Muscle layer of colon (tissue), 2 donors: Measurements from ENCODE around the gene CMSS1.

Experiments
- H3K27ac ChIP-seq: one replicate; pipeline ENCODE4 v1.7.0; 2013; ENCODE audit warnings: low read depth, mild to moderate bottlenecking, low read length, moderate library complexity
- H3K27me3 ChIP-seq, 2 donors: one replicate each; pipeline ENCODE4 v1.7.0; 2013; ENCODE audit warnings: low read length in 2 of 2, mild to moderate bottlenecking in 2 of 2; ENCODE audit not compliant: insufficient read depth in 2 of 2, control insufficient read depth in 1 of 2
- H3K36me3 ChIP-seq: one replicate; pipeline ENCODE4 v1.7.0; 2013; ENCODE audit warnings: mild to moderate bottlenecking, low read length; ENCODE audit not compliant: insufficient read depth
- H3K4me1 ChIP-seq: one replicate; pipeline ENCODE4 v1.7.0; 2013; ENCODE audit warnings: mild to moderate bottlenecking, low read length; ENCODE audit not compliant: insufficient read depth
- H3K4me3 ChIP-seq, 2 donors: one replicate each; pipeline ENCODE4 v1.7.0; 2013; ENCODE audit warnings: low read length in 2 of 2, low read depth in 1 of 2, mild to moderate bottlenecking in 1 of 2, moderate library complexity in 1 of 2
- H3K9ac ChIP-seq: one replicate; pipeline ENCODE4 v1.7.0; 2013; ENCODE audit warnings: low read length
- H3K9me3 ChIP-seq: one replicate; pipeline ENCODE4 v1.7.0; 2013; ENCODE audit warnings: mild to moderate bottlenecking, low read length
- donor health status: abdominal sarcoma.
- donor health status: Adenocarcinoma of cecum.

CMSS1 gene

DNA sequence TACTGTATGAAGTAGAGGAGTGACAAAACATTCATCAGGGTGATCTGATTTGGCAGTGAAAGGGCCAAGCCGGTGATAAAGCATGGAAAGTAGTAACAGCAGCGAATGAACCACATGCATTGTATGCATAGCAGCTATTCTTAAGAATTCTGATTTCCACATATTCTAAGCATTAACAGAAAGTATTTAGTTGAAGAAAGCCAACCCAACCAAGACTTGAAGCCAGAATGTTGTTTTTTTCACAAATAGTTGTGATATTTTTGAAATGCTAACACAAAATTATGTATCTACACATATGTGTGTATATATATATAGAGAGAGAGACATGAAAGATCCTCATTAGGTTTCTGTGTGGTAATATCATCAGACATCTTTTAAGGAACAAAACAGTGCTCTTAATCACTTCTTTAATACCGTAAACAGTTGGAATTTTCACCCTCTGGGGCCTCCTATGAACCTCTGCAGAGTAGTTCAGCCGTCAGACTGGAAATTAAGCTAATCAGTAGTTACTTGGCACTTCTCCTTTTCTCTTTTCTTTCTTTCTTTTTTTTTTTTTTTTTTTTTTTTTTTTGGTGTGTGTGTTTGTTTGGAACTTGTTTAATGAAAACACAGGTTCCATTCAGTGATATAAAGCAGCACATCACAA is 139.6 kb downstream of the CMSS1 start:
- Histone ChIP-seq H3K4me3 (no peak overlapping the region), H3K9me3 (no peaks in the 10 kb centered on the region), H3K4me1 (peaks cover 21% of the 10 kb centered on the region), H3K36me3 (no peaks in the 10 kb centered on the region), H3K27me3 (no peaks in the 10 kb centered on the region), H3K9ac (no peak overlapping the region), H3K27ac (no peak overlapping the region)

DNA sequence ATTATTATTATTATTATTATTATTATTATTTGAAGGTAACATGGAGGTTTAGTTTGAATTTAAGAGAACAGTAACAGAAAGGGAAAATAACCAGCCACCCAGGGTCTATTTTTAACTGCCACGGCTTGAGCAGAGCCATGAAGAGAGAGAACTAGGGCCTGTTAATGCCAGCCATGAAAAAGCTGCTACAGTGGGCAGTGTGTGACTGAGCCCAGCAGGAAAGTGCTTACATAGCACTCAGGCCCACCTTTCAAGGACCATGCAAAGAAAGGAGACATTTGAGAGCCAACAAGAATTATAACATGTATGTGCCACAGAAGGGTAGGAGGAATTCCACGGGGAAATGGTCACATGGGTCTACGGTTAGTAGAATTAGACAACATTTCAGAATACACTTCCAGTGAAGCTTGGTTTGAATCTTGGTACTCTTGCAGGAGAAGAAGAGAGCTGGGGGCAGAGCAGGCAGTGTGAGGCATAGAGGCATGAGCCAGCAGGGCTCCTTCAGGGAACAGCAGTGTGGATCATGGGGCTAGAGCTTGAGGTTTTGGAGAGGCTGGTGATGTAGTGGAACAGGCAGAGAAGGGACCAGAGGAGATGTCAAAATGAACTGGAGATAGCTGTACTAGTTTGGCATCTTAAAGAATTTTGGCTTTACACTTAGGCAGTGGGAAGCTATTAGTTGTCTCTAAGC is 140.7 kb downstream of the CMSS1 start:
- Histone ChIP-seq H3K9ac (no peak overlapping the region), H3K4me1 (peaks cover 31% of the 10 kb centered on the region)

DNA sequence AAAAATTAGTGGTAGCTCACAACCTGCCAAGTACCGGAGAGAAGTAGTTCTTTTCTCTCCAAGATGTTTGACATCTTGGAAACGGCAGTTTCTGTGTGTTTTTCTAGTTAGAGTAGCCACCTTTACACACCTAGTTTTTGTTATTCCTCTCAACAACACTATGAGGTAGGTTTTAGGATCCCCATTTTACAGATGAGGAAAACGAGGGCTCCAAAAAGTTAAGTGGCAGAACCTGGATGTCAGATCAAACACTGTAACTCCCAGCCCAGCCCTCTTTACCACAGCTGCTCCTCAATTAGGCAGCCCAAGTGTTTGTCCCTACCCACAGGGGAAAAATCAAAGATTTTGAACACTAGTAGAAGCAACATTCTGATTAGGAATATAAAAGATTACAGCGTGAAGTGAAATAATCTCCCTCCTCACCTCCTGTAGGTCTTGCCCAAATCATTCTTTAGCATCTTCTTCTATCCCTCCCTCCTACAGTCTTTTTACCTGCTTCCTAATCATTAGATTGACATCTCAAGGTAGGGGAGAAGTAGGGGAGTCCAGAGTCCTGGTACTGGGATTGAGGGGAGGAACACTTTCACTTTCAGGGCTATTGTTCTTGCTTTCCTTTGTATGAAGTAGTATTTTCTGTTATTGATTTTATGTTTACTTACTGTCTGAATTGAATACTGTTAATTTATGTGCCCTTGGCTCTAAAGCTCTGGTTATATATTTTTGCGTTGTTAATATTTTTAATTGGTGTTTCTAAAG is 142.6 kb downstream of the CMSS1 start:
- Histone ChIP-seq H3K9ac (no peak overlapping the region), H3K27ac (peak overlapping the region; percentile 40), H3K4me1 (peaks cover 31% of the 10 kb centered on the region), H3K4me3 (peak overlapping the region in 1 of 2 donors; percentile 19), H3K9me3 (no peaks in the 10 kb centered on the region), H3K36me3 (no peaks in the 10 kb centered on the region), H3K27me3 (no peaks in the 10 kb centered on the region)

More for the DNA sequence above, 140.7 kb downstream of the CMSS1 start:
- H3K9me3 ChIP-seq = no peaks in the 10 kb centered on the region
- no peak overlapping the region for H3K4me3 ChIP-seq
- no peaks in the 10 kb centered on the region for H3K36me3 ChIP-seq
- H3K27me3 ChIP-seq = no peaks in the 10 kb centered on the region
- H3K27ac ChIP-seq = peak overlapping the region; percentile 19

DNA sequence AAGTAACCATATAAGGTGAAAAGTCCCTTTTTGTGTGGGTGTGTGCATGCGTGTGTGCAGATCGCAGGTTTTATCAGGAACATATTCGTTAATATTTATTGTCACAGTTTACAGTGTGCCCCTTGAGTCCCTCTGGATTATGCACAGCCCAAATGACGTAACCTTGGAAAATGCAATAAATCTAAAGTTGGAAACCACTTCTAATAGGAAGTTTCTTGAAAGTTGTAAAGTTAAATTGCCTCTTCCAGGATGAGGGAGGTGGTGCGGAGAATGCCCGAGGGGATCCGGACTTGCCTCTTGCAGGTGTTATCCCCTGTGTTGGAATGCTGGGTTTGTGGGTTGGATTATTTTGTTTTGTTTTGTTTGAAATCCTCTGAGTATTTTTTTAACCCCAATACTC is 143.3 kb downstream of the CMSS1 start:
- no peak overlapping the region for H3K27ac ChIP-seq
- H3K9ac ChIP-seq = no peak overlapping the region
- H3K36me3 ChIP-seq = no peaks in the 10 kb centered on the region
- H3K4me3 ChIP-seq = peak overlapping the region in 1 of 2 donors; percentile 19
- H3K4me1 ChIP-seq = peaks cover 36% of the 10 kb centered on the region
- no peaks in the 10 kb centered on the region for H3K27me3 ChIP-seq
- no peaks in the 10 kb centered on the region for H3K9me3 ChIP-seq

DNA sequence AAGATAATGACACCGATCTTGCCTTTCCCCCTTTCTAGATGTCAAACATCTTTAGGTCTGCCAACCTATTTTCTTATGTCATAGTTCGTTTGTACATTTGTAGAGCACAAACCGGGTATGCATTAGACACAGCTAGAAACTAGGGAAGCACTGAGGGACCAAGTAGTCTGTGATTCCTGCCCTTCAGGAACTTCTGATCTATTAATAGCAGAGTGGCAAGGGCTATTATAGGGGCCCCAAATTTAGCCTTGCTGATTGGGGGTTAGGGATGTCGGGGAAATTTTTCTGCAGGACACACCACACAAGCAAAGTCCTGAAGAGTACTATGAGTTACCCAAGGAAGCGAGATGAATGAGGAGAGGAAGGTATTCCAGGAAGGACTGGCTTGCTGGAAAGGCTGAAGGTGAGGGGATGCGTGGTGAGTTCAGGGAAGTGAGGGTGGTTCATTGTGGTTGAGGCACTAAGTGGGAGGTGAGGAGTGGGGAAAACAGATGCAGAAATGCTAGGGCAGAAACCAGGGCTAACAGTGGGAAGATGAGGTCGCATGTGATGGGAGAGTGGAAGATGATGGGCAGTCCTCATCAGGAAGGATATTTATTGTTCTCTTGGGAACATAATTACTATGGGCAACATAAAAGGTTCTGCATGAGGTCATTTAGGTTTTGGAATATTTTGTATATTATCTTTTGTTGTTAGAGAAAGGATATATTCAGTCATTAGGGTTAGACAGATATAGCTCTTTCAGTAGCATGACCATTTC is 144.3 kb downstream of the CMSS1 start:
- no peaks in the 10 kb centered on the region for H3K36me3 ChIP-seq
- no peak overlapping the region for H3K4me3 ChIP-seq
- H3K27me3 ChIP-seq = no peaks in the 10 kb centered on the region
- H3K9ac ChIP-seq = no peak overlapping the region
- H3K27ac ChIP-seq = peak overlapping the region; percentile 3
- peaks cover 41% of the 10 kb centered on the region for H3K4me1 ChIP-seq
- no peaks in the 10 kb centered on the region for H3K9me3 ChIP-seq

DNA sequence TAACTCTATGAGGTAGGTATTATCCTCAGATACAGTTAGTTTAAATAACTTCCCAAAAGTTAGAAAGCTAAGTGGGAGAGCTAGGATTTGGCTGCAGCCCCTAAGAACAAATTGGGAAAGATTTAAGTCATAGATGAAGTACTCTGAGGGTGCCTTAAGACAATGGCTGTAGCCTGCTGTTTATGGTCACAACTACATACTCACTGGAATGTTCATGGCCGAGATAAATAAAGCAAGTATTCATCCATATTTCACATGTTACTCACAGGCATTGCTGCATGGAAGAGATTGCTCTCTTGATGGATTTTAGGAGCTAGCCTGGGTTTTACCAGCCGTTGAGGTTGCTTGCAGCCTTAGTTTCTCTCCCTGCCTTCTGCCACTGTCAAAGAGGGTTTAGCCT is 145.0 kb downstream of the CMSS1 start:
- no peak overlapping the region for H3K27ac ChIP-seq
- H3K4me1 ChIP-seq = peaks cover 45% of the 10 kb centered on the region
- H3K36me3 ChIP-seq = no peaks in the 10 kb centered on the region
- no peak overlapping the region for H3K9ac ChIP-seq
- no peaks in the 10 kb centered on the region for H3K9me3 ChIP-seq
- H3K27me3 ChIP-seq = no peaks in the 10 kb centered on the region
- no peak overlapping the region for H3K4me3 ChIP-seq

DNA sequence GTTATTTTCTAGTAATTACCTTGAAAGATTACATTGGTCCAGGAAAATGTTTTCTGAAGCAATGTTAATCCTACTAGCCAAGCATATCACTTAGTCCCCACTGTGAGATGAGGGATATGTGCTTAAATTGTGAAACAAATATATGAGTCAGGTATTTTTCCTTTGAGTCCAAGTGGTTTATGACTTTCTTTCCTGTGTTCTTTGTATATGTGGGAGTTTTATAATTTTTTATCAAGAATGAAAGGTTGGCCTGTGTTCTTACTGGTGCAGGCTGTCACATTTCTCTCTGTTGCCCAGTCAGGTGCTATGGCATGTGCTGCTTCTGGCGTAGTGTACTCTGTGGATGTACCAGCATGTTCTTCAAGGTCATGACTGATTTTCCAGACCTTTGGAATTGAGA is 147.4 kb downstream of the CMSS1 start:
- Histone ChIP-seq H3K9me3 (no peaks in the 10 kb centered on the region), H3K9ac (no peak overlapping the region), H3K36me3 (no peaks in the 10 kb centered on the region), H3K4me1 (peaks cover 38% of the 10 kb centered on the region), H3K27ac (no peak overlapping the region), H3K4me3 (no peak overlapping the region), H3K27me3 (no peaks in the 10 kb centered on the region)

DNA sequence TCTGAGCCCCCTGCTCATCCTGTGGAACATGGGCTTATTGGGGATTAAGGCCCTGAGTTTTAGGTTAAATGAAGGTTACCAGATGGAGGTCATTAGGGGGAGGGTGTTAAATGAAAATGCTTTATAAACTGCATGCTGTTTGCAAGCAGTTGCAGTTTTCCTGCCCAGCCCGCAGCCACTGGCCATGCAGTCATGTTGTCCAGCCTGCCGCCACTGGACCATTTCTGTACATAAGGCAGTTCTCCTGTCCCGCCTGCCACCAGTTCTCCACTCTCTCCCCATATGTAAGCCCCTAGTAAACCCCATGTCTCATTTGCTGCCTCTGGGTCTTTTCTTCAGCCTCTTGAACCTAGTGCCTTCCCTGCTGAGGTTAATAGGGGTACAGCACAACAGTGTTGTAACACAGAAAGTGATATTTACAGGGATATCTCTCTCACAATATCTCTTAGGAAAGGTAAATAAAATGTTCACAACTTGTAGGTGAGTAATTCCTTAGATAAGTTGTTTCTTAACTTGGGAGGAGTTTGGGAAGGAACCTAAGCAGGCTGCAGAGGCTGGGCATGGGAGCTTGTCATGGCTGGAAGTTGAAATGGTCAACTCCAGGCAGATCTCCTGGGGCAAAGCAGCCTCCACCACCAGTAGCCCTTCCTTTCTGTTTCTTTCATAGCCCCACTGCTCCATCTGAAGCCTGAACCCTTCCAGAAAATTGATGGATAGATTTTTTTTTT is 148.2 kb downstream of the CMSS1 start:
- H3K36me3 ChIP-seq = no peaks in the 10 kb centered on the region
- H3K9me3 ChIP-seq = no peaks in the 10 kb centered on the region
- no peaks in the 10 kb centered on the region for H3K27me3 ChIP-seq
- H3K4me3 ChIP-seq = no peak overlapping the region
- H3K4me1 ChIP-seq = peaks cover 31% of the 10 kb centered on the region
- no peak overlapping the region for H3K9ac ChIP-seq
- H3K27ac ChIP-seq = no peak overlapping the region

DNA sequence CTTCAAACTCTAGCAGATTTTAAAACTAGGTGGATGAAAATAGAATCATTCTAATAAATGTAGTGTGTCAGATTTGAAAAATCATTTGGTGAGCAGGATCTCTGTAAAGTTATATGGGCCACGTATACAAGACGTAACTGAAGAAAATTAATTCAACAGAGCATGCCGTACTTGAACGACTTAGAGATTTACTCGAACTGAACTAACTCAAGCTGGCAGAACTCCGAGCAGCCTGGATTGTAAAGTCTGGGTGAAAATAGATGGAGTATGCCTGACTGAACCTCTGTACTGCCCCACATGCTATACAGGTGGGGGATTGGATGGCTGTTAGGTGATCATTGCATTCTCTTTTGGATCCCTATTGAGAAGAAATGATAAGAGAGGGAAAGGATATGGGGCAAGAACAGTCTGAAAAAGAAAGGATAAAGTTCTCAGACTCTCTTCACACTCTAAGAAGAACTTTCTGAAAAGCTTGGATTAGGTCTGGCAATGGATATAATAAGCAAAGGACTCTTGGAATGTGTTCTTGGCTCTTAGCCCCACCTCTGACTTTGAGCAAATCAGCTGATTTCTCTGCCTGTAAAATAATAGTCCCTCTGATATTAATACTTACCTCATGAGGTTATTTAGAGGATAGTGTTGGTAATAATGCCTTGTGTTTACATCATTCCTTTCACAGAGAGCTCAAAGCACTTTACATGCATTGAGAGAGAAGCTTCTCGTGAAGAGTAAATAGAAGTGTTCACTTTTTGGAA is 149.2 kb downstream of the CMSS1 start:
- Histone ChIP-seq H3K4me3 (peak overlapping the region in 1 of 2 donors; percentile 1), H3K9ac (no peak overlapping the region), H3K4me1 (peaks cover 25% of the 10 kb centered on the region), H3K27ac (peak overlapping the region; percentile 21), H3K36me3 (no peaks in the 10 kb centered on the region), H3K27me3 (no peaks in the 10 kb centered on the region), H3K9me3 (no peaks in the 10 kb centered on the region)

DNA sequence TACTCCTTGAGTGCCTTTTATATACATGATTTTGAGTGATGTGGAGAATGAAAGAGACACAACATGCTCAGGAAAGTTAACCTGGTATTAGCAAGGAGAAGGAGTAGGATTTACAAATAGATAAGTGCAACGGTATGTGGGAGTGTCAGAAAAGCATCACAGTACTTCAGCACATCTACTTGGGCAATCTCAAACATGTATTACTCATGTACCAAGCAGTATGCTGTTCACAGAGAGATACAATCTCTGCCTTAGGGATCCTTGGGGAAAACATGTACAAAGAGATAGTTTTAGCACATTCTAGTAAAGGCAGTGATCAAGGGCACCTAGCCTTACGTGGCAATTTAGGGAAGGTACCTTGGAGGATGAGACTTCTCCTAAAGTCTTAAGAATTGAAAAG is 150.1 kb downstream of the CMSS1 start:
- Histone ChIP-seq H3K4me1 (peaks cover 19% of the 10 kb centered on the region), H3K36me3 (no peaks in the 10 kb centered on the region), H3K4me3 (no peak overlapping the region), H3K27me3 (no peaks in the 10 kb centered on the region), H3K9me3 (no peaks in the 10 kb centered on the region), H3K9ac (no peak overlapping the region), H3K27ac (no peak overlapping the region)
